LNCaP clone FGC (cell line): ENCODE measurements around the gene PTGR3.

Source experiments
- DNase-seq: peaks from one replicate; pipeline ENCODE4 v3.0.0-alpha.2; 2011; ENCODE audit warnings: low read depth
- H3K4me3 ChIP-seq: 2 replicates; pipeline ENCODE4 v1.5.1; 2011; ENCODE audit warnings: mild to moderate bottlenecking, low read depth, low read length, control low read depth
- TF ChIP-seq, protein P1 (sequence below): IDR thresholded peaks from 2 replicates; pipeline ENCODE4 v1.5.1; 2012; ENCODE audit warnings: mild to moderate bottlenecking; ENCODE audit not compliant: control insufficient read depth, insufficient read depth; ENCODE audit errors: extremely low read depth

PTGR3 gene

DNA sequence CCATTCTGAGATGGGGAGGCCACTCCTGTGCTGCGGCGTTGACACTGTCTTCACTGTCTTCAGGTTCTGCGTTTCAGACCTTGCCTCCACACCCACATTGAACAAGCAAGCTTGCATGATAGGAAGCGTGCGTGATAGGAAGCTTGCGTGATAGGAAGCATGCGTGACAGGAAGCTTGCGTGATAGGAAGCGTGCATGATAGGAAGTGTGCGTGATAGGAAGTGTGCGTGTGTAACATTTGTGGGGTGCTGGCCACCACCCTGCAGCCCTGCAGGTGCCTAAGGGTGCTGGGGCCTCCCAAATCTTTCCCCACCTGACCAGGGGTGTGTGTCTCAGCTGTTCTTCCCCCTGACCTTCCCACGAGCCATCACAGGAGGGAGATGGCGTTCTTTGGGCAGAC, 27.0 kb upstream of the PTGR3 start:
- no peak overlapping the region for H3K4me3 ChIP-seq
- DNase-seq, result no peak
- TF ChIP-seq, protein P1, sequence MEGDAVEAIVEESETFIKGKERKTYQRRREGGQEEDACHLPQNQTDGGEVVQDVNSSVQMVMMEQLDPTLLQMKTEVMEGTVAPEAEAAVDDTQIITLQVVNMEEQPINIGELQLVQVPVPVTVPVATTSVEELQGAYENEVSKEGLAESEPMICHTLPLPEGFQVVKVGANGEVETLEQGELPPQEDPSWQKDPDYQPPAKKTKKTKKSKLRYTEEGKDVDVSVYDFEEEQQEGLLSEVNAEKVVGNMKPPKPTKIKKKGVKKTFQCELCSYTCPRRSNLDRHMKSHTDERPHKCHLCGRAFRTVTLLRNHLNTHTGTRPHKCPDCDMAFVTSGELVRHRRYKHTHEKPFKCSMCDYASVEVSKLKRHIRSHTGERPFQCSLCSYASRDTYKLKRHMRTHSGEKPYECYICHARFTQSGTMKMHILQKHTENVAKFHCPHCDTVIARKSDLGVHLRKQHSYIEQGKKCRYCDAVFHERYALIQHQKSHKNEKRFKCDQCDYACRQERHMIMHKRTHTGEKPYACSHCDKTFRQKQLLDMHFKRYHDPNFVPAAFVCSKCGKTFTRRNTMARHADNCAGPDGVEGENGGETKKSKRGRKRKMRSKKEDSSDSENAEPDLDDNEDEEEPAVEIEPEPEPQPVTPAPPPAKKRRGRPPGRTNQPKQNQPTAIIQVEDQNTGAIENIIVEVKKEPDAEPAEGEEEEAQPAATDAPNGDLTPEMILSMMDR, result no peak

DNA sequence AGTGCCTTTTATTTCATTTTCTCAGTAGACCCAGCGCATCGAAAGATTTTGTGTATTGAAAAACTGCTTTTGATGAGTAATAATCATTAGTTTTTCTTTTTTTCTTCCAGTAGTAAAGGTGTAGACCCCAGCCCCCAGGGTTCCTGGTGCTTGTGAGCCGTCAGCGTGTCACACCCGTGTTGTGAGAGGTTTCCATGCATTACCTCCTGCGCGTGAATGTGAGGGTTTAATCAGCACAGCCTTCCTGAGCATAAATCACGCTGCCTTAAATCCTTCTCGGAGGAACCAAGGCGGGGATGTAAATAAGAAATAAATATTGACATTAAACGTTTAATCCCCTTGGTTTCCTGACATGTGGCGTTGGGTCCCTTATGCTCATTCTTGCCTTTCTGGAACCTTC, 26.0 kb upstream of the PTGR3 start:
- TF ChIP-seq, protein P1, result no peak
- DNase-seq, result no peak
- no peak overlapping the region for H3K4me3 ChIP-seq

DNA sequence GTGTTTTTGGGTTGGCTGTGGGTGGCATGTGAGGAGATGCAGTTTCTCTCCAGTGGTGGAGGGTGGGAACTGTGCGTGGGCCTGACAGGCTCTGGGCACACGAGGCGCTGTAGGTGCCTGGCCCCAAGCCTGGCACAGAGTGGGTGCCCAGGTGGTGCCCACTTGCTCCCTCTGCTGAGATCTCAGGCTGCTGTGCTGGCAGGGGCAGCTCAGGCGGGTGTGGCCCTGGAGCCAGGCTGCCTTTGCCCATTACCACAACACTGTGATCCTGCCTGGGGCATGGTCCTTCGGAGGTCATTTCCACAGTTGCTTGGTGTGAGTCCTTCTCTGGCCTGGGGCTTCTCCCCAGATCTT, 22.1 kb upstream of the PTGR3 start:
- H3K4me3 ChIP-seq, result no peak overlapping the region
- DNase-seq, result no peak
- TF ChIP-seq, protein P1, result no peak

DNA sequence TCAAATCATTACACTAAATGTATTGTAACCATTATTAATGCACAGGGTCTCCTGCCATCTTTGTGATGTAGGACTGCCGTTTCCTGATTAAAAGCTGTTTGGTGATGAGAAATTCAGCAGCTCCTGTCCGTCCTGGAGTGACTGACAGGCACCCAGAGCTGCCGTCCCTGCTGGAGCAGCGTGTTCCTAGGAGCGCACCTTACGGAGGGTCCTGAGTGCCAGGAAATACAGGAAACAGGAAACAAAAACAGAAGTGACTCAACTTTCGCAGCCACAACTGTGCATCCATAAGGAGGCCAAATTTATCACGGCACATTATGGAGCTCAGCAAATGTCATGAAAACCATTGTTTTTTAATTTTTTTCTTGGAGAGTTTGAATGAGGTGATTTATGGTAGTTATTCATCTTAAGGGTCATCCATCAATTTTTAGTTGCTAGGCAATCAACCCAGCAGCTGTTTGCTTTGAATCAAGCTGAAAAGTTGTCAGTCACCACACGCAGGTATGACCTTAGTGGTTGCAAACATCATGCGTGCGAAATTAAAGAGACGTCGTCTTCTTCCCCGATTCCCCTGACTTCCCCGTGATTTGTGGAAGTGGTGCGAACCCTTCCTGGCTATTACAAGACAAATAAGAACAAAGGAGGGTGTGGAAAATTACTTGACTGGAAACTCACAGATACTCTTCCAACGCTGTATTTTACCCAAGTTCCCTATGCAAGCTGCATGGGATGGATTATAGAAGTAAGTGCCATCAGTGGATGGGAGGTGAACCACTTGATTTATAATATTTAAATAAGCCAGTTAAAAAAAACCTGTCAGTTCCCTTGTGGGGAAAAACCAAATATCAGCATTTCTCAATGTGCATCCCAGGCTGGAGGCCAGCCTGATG, 21.5 kb upstream of the PTGR3 start:
- TF ChIP-seq, protein P1, result no peak
- H3K4me3 ChIP-seq, result no peak overlapping the region
- DNase-seq, result no peak

DNA sequence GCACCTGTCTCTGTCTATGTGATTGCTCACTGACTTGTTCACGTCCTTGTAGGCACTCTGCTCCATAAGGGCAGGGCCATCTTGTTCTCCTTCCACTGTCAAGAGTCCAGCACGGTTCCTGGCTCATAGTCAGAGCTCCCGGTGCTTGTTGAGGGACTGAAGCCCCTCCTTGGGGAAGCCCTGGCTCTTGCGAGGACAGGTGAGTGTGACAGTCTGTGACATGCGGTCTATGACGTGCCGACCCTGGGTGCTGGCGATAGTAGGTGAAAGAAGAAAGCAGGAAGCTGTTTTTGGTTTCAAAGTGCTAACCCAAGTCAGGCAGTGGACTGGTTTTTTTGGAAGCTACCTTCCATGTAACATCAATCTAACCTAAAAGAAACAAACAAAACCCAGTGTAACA, 20.5 kb upstream of the PTGR3 start:
- DNase-seq, result no peak
- TF ChIP-seq, protein P1, result no peak
- no peak overlapping the region for H3K4me3 ChIP-seq

DNA sequence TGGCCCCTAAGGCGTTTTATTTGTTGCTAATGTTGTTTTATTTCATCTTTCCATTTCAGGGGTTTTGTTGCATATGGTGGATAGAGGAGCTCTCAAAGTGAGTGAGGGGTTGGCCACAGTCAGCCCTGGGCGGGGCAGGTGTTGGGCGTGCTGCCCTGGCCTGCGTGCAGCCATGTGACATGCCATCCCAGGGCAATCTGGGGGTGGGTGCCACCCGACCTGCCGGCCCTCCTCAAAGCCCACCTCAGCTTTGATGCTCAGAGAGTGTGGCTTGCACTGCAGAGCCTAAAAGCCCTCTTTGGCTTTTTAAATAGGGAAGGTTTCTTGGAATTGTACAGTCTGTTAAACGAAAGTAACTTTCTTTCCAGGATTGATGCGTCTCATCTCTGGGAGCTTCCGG, 20.0 kb upstream of the PTGR3 start:
- H3K4me3 ChIP-seq, result no peak overlapping the region
- TF ChIP-seq, protein P1, result no peak
- no peak for DNase-seq
